Endothelial cell of umbilical vein (primary cell): ENCODE measurements around the gene TFIP11.

Experiments
- CTCF ChIP-seq, 2 donors: IDR thresholded peaks; 1 replicate in 1 of 2; 2 replicates in 1 of 2; pipeline ENCODE4 v1.5.1; 2011; ENCODE audit warnings: low read length in 2 of 2, mild to moderate bottlenecking in 2 of 2, moderate library complexity in 2 of 2, control low read depth in 1 of 2, inconsistent platforms in 1 of 2, low read depth in 1 of 2; ENCODE audit not compliant: insufficient read depth in 1 of 2; ENCODE audit errors: extremely low read depth in 1 of 2
- EZH2 ChIP-seq: IDR thresholded peaks from 2 replicates; pipeline ENCODE4 v1.6.1; 2012; ENCODE audit warnings: borderline replicate concordance, low read depth, mild to moderate bottlenecking, moderate library complexity, low read length, inconsistent platforms; ENCODE audit not compliant: severe bottlenecking
- FOS ChIP-seq: IDR thresholded peaks from 2 replicates; pipeline ENCODE4 v1.6.1; 2011; ENCODE audit warnings: mild to moderate bottlenecking, low read length, moderate library complexity, borderline replicate concordance; ENCODE audit not compliant: insufficient read depth
- MAX ChIP-seq: IDR thresholded peaks from 2 replicates; pipeline ENCODE4 v1.6.1; 2011; ENCODE audit not compliant: insufficient read depth, insufficient read length
- POLR2A ChIP-seq: IDR thresholded peaks from 2 replicates; pipeline ENCODE4 v1.6.1; 2012; ENCODE audit warnings: low read depth, mild to moderate bottlenecking, control low read depth, low read length
- POLR2AphosphoS5 ChIP-seq: IDR thresholded peaks from 2 replicates; pipeline ENCODE4 v1.6.1; 2012; ENCODE audit warnings: low read depth, mild to moderate bottlenecking, control low read depth, low read length, moderate library complexity; ENCODE audit not compliant: insufficient read depth

- TF ChIP-seq POLR2AphosphoS5 (no peak), EZH2 (no peak), MAX (no peak), CTCF (IDR thresholded peaks at IDR 0.05; ENCODE audit: extremely low read depth in 1 of 2, insufficient read depth in 1 of 2, low read depth in 1 of 2, low read length in 2 of 2) (no peak), POLR2A (no peak), FOS (no peak)
These were observed 49.1 kb downstream of the TFIP11 start for GRCh38 chr22:26463101-26463661.
